Measurements from ENCODE around the gene ABRACL.

- no peak for TF ChIP-seq EZH2phosphoT487 (IDR thresholded peaks at IDR 0.05; ENCODE audit: borderline replicate concordance)
- TF ChIP-seq CTCF (conservative IDR thresholded peaks at IDR 0.05; ENCODE audit: low read length): no peak
Observed at GRCh38 chr6:138996524-138996923, 32.0 kb upstream of the ABRACL start.

Measured in Loucy (cell line).